Measurements from ENCODE around the gene SLC35B2.

- TF ChIP-seq ZNF423 (tag by site-specific recombination; IDR thresholded peaks at IDR 0.05) (no peak), ZBTB20 (tag by site-specific recombination; IDR thresholded peaks at IDR 0.05) (no peak), CTCF (tag by site-specific recombination; IDR thresholded peaks at IDR 0.05) (no peak), ZNF610 (tag by site-specific recombination; IDR thresholded peaks at IDR 0.05; ENCODE audit: borderline replicate concordance) (no peak), ZNF223 (tag by site-specific recombination; IDR thresholded peaks at IDR 0.05) (no peak), ZNF24 (tag by site-specific recombination; IDR thresholded peaks at IDR 0.05) (no peak), MEIS1 (CRISPR knock-in tag; IDR thresholded peaks at IDR 0.05; ENCODE audit: borderline replicate concordance) (no peak), ZNF654 (tag by site-specific recombination; IDR thresholded peaks at IDR 0.05; ENCODE audit: low read depth) (no peak), SP7 (tag by site-specific recombination; IDR thresholded peaks at IDR 0.05) (no peak), ZNF501 (tag by site-specific recombination; IDR thresholded peaks at IDR 0.05) (no peak), GLI4 (tag by site-specific recombination; IDR thresholded peaks at IDR 0.05) (no peak), ZNF707 (tag by site-specific recombination; IDR thresholded peaks at IDR 0.05) (no peak)
- TF ChIP-seq, protein P1, sequence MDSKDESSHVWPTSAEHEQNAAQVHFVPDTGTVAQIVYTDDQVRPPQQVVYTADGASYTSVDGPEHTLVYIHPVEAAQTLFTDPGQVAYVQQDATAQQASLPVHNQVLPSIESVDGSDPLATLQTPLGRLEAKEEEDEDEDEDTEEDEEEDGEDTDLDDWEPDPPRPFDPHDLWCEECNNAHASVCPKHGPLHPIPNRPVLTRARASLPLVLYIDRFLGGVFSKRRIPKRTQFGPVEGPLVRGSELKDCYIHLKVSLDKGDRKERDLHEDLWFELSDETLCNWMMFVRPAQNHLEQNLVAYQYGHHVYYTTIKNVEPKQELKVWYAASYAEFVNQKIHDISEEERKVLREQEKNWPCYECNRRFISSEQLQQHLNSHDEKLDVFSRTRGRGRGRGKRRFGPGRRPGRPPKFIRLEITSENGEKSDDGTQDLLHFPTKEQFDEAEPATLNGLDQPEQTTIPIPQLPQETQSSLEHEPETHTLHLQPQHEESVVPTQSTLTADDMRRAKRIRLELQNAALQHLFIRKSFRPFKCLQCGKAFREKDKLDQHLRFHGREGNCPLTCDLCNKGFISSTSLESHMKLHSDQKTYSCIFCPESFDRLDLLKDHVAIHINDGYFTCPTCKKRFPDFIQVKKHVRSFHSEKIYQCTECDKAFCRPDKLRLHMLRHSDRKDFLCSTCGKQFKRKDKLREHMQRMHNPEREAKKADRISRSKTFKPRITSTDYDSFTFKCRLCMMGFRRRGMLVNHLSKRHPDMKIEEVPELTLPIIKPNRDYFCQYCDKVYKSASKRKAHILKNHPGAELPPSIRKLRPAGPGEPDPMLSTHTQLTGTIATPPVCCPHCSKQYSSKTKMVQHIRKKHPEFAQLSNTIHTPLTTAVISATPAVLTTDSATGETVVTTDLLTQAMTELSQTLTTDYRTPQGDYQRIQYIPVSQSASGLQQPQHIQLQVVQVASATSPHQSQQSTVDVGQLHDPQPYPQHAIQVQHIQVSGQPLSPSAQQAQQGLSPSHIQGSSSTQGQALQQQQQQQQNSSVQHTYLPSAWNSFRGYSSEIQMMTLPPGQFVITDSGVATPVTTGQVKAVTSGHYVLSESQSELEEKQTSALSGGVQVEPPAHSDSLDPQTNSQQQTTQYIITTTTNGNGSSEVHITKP (tag by site-specific recombination; IDR thresholded peaks at IDR 0.05): no peak
Measured at GRCh38 chr6:44271406-44271723, 14.0 kb upstream of the SLC35B2 start.

Measured in HEK293 (cell line).